ENCODE data around the gene NMNAT2.
A peak's percentile ranks its signal among the peaks of the same experiment; 100 is the strongest.
"Not testable (repeated sequence)": the region's sequence is repeated elsewhere in the genome, so short reads cannot be mapped to it uniquely, and the experiment has no call there.

Gene NMNAT2

GRCh38 chr1:183282101-183282855, 135.9 kb downstream of the NMNAT2 start:
- DNase-seq: no peak

- peak; percentile 92 for DNase-seq
Measured at GRCh38 chr1:183281553-183282091, 136.6 kb downstream of the NMNAT2 start.

- DNase-seq: no peak
Measured at GRCh38 chr1:183281039-183281438, 137.1 kb downstream of the NMNAT2 start.

DNA sequence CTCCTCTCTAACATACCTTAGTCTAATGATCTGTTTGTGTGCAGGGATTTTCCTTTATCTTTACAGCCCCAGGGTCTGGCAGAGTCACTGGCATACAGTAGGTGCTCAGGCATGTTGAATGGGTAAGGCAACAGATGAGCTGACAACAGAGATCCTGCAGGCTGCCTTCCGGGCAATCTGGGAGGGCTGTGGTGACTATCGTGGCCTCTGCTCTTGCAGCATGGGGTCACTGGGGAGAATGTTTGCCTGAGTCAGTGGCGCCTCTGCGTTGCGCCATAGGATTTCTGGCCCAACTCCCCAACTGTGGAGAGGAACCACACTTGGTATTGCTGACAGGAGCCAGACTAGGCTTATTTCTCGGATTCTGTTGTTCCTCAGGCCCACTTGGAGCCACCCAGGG, 138.3 kb downstream of the NMNAT2 start:
- DNase-seq: no peak

DNA sequence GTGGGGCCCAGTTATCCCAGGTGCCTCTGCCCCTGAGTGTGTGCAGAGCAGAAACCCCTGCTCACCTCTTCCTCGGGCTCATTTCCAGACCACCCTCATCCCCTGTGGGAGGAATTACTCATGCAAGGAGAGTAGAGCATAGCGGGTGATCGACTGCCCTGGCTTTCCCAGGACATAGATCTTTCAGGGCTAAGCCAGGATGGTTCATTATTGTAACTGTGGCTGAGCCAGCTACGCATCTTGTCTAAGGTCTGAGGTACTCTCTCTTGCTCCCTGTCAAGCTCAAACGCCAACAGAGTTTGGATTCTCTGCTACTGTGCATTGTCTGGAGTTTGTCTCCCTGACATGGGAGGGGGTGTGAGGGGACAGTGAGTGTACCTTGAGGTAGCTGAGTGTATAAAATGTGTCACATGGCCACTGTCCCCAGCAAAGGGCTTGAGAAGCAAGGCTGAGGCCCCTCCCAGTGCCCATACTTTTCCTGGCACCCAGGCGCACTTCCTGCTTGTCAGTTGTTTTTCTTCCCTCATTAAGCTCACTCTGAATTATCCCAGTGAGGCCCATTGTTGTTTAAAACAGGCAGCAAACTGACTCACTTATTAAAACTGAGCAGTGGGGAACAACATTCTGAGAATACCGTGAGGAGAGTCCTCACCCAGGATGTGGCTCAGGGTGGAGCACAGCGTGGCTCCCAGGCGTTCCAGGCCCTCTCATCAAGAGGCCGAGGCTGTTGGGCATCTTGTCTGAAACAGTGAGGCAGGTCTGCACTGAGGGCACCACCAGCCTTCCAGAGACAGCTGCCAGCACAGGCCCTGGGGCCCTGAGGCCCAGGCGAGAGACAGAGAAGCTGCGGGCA, 139.2 kb downstream of the NMNAT2 start:
- DNase-seq: peak; percentile 58

DNA sequence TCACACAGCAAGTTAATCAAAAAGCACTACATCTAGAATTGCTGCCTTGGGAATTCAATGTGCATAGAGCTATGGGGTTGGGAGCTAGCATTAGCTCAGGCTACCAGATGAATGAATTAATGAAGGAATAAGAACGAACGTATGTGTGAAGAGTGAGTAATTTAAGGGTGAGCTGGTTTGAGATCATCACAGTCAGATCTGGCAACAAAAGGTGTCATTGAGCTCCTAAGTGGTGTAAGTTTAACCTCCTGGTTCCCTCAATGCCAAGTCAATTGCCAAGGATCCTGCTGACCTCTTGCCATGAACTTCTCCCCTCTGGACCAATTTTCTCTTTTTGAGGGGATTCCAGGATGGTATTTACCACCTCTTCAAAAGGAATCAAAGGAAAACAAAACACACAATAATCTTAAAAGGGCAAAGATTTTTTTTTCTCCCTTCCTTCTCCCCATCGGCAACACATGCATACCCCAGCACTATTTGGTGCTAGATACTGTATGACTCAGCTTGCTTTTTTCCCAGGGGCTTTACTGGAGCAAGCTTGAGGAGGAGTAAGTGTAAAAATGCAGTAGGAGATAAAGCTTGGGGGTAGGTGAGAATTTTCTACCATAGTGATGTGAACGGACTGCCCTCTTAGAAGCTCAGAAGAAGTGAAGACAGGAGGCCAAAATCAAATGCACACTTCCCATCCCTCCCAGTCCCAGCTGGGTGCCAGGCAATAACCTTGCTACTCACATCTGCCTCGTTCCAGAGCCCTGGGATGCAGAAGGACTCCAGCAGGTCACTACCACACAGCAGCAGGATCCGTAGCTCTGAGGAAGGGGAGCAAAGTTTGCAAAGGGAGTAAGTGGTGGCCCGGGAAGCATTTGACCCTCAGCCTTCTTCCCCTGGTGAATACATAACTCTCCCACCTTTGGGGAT, 140.1 kb downstream of the NMNAT2 start:
- no peak for DNase-seq

- DNase-seq: no peak
Measured at GRCh38 chr1:183276386-183277080, 141.6 kb downstream of the NMNAT2 start.

DNA sequence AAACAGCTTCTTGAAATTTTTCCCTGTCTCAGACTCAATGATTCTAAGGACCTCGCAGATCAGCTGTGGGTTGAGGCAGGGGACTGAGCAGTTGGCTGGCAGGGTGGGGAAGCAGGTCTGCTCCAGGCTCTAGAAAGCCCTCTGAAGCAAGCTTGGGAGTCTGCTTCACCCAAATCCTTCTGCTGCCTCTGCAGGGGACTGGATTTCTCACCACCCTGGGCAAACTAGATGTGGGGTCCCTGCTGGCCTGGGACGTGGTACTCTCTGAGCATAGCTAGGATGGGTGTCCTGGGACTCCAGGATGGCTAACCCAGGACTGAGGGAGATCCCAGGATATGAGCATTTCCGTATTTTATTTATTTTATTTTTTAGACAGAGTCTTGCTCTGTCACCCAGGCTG, 142.9 kb downstream of the NMNAT2 start:
- no peak for DNase-seq

DNA sequence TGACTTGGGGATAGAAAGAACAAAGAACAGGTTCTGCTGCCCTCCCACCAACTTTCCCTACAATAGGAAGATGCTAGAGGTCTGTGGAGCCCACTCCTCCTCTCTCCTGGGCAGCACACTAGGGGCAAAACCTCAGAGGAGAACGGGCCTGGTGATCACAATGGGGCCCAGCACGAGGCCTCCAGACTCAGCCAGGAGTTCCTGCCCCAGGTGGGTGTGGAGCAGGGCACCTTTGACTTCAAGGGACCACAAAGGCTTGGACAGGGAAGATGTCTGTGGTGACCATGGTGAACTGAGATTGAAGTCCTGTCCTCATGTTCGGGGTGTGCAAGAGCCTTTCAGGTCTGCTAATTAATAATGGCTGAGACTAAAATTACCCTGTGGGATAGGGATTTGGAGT, 143.3 kb downstream of the NMNAT2 start:
- no peak for DNase-seq

- DNase-seq: not testable (repeated sequence)
Measured at GRCh38 chr1:183273984-183274383, 144.2 kb downstream of the NMNAT2 start.

GRCh38 chr1:183273300-183273699, 144.9 kb downstream of the NMNAT2 start:
- no peak for DNase-seq

GRCh38 chr1:183272390-183272848, 145.8 kb downstream of the NMNAT2 start:
- DNase-seq: no peak

GRCh38 chr1:183270541-183271141, 147.5 kb downstream of the NMNAT2 start:
- peak; percentile 23 for DNase-seq

GRCh38 chr1:183267646-183268431, 150.3 kb downstream of the NMNAT2 start:
- DNase-seq: no peak

DNA sequence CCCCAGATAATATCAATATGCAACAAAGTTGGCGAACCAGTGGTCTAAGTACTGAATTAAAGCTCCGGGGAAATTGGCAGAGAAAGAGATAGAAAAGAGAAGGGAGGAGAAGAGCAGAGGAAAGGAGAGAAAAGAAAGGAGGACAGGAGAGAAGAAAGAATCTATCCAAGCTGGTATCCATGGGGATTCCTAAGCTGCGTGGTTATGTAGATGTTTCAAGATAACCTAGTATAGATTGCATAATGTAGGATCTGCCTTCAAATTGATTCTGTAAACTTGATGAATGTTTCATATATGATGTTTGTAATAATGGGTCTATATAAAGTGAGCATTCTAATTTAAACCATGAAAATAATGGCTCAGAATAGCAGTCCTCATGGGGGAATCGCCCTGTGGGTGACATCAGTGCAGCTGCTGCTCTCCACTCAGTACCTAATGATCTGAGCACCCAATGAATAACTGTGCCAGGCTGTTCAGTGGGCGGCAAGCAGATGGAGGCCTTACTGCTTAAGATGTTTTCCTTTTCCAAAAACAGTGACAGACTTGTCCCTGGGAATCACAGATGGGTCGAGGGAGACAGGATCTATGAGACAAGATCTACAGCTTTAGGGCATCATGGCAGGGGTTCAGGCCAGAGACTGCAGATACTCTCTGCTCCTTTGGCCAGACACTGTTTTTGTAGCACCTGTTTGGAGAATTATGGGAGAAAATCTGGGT, 154.1 kb downstream of the NMNAT2 start:
- DNase-seq: no peak

GRCh38 chr1:183262628-183263200, 155.5 kb downstream of the NMNAT2 start:
- DNase-seq: no peak

GRCh38 chr1:183259924-183260323, 158.3 kb downstream of the NMNAT2 start:
- no peak for DNase-seq

DNA sequence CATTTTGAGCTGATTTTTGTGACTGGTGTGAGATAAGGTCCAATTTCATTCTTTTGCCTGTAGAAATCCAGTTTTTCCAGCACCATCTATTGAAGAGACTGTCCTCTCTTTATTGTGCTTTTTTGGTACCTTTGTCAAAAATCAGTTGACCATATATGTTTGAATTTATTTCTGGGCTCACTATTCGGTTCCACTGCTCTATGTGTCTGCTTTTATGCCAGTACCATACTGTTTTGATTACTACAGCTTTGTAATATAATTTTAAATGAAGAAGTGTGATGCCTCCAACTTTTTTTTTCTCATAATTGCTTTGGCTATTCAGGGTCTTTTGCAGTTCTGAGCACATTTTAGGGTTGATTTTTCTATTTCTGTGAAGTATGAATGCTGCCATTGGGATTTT, 163.1 kb downstream of the NMNAT2 start:
- DNase-seq: no peak

- DNase-seq: no peak
Measured at GRCh38 chr1:183251959-183252450, 166.2 kb downstream of the NMNAT2 start.

All from kidney glomerular epithelial cell (primary cell).